Panc1 (cell line): Measurements from ENCODE around the gene BCL11B.

ENCODE experiments used
- POLR2AphosphoS5 ChIP-seq: IDR thresholded peaks from 2 replicates; pipeline ENCODE4 v1.6.1; 2012; ENCODE audit warnings: mild to moderate bottlenecking, low read depth, low read length, moderate library complexity
- REST ChIP-seq, 2 experiments: IDR thresholded peaks; 2 replicates each; pipeline ENCODE4 v1.6.1; 2011 to 2012; ENCODE audit warnings: low read depth in 2 of 2, control low read depth in 1 of 2, low read length in 1 of 2, mild to moderate bottlenecking in 1 of 2, moderate library complexity in 1 of 2; ENCODE audit not compliant: insufficient read depth in 1 of 2
- SIN3A ChIP-seq: IDR thresholded peaks from 2 replicates; pipeline ENCODE4 v1.6.1; 2012; ENCODE audit warnings: low read depth, mild to moderate bottlenecking, low read length, moderate library complexity, borderline replicate concordance; ENCODE audit not compliant: insufficient read depth
- TF ChIP-seq, protein P1 (sequence below): fragments of 450-650 bp; IDR thresholded peaks from 2 replicates; pipeline ENCODE4 v1.5.1; 2017; ENCODE audit warnings: mild to moderate bottlenecking

GRCh38 chr14:99215277-99215676, 56.7 kb downstream of the BCL11B start:
- TF ChIP-seq, protein P1, sequence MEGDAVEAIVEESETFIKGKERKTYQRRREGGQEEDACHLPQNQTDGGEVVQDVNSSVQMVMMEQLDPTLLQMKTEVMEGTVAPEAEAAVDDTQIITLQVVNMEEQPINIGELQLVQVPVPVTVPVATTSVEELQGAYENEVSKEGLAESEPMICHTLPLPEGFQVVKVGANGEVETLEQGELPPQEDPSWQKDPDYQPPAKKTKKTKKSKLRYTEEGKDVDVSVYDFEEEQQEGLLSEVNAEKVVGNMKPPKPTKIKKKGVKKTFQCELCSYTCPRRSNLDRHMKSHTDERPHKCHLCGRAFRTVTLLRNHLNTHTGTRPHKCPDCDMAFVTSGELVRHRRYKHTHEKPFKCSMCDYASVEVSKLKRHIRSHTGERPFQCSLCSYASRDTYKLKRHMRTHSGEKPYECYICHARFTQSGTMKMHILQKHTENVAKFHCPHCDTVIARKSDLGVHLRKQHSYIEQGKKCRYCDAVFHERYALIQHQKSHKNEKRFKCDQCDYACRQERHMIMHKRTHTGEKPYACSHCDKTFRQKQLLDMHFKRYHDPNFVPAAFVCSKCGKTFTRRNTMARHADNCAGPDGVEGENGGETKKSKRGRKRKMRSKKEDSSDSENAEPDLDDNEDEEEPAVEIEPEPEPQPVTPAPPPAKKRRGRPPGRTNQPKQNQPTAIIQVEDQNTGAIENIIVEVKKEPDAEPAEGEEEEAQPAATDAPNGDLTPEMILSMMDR, result no peak
- TF ChIP-seq POLR2AphosphoS5 (no peak), REST (IDR thresholded peaks at IDR 0.05; ENCODE audit: insufficient read depth in 1 of 2, low read depth in 2 of 2, low read length in 1 of 2) (no peak), SIN3A (no peak)
